Trophoblast cell (in vitro differentiated cells and primary cell): ENCODE results near the gene NUB1.

Experiments
- DNase-seq, 2 donors: peaks; one replicate each; pipeline ENCODE4 v3.0.0-alpha.2; 2016
- H2AFZ ChIP-seq: 2 replicates; pipeline ENCODE4 v1.6.1; 2013; ENCODE audit warnings: low read length, moderate library complexity, mild to moderate bottlenecking; ENCODE audit not compliant: insufficient read depth, poor library complexity
- H2AK5ac ChIP-seq: 2 replicates; pipeline ENCODE4 v1.6.1; 2013; ENCODE audit warnings: mild to moderate bottlenecking, low read length
- H2BK120ac ChIP-seq: 2 replicates; pipeline ENCODE4 v1.6.1; 2013; ENCODE audit warnings: low read length, mild to moderate bottlenecking, moderate library complexity; ENCODE audit not compliant: insufficient read depth, poor library complexity
- H2BK12ac ChIP-seq: 2 replicates; pipeline ENCODE4 v1.6.1; 2013; ENCODE audit warnings: mild to moderate bottlenecking, low read length, moderate library complexity
- H2BK5ac ChIP-seq: 2 replicates; pipeline ENCODE4 v1.6.1; 2013; ENCODE audit warnings: low read length, low read depth, moderate library complexity, mild to moderate bottlenecking; ENCODE audit not compliant: poor library complexity
- H3K14ac ChIP-seq: 2 replicates; pipeline ENCODE4 v1.6.1; 2013; ENCODE audit warnings: mild to moderate bottlenecking, low read length
- H3K18ac ChIP-seq: 2 replicates; pipeline ENCODE4 v1.6.1; 2013; ENCODE audit warnings: mild to moderate bottlenecking, low read length
- H3K23ac ChIP-seq: 2 replicates; pipeline ENCODE4 v1.6.1; 2013; ENCODE audit warnings: low read length
- H3K27ac ChIP-seq: 2 replicates; pipeline ENCODE4 v1.5.1; 2013; ENCODE audit warnings: low read depth, mild to moderate bottlenecking, inconsistent platforms, low read length, moderate library complexity
- H3K27me3 ChIP-seq: 2 replicates; pipeline ENCODE4 v1.6.1; 2013; ENCODE audit warnings: inconsistent platforms, mild to moderate bottlenecking, low read length, moderate library complexity; ENCODE audit not compliant: insufficient read depth
- H3K36me3 ChIP-seq, 2 experiments: 1 replicate in 1 of 2; 2 replicates in 1 of 2; pipeline ENCODE4 v1.6.1; 2013; ENCODE audit warnings: low read length in 2 of 2, mild to moderate bottlenecking in 2 of 2, moderate library complexity in 1 of 2; ENCODE audit not compliant: insufficient read depth in 2 of 2, control insufficient read depth in 1 of 2
- H3K4ac ChIP-seq: 2 replicates; pipeline ENCODE4 v1.6.1; 2013; ENCODE audit warnings: low read depth, mild to moderate bottlenecking, low read length, moderate library complexity
- H3K4me1 ChIP-seq, 2 experiments: 1 replicate in 1 of 2; 2 replicates in 1 of 2; pipeline ENCODE4 v1.6.1; 2013; ENCODE audit warnings: low read length in 2 of 2, mild to moderate bottlenecking in 2 of 2, moderate library complexity in 1 of 2; ENCODE audit not compliant: insufficient read depth in 2 of 2, control insufficient read depth in 1 of 2
- H3K4me2 ChIP-seq: 2 replicates; pipeline ENCODE4 v1.6.1; 2013; ENCODE audit warnings: inconsistent platforms, mild to moderate bottlenecking, low read length, moderate library complexity
- H3K4me3 ChIP-seq: 2 replicates; pipeline ENCODE4 v1.5.1; 2013; ENCODE audit warnings: mild to moderate bottlenecking, low read depth, low read length, inconsistent platforms
- H3K79me1 ChIP-seq: one replicate; pipeline ENCODE4 v1.6.1; 2013; ENCODE audit warnings: low read length
- H3K79me2 ChIP-seq: 2 replicates; pipeline ENCODE4 v1.6.1; 2013; ENCODE audit warnings: low read length, mild to moderate bottlenecking; ENCODE audit not compliant: control insufficient read depth, insufficient read depth, poor library complexity
- H3K9ac ChIP-seq: 2 replicates; pipeline ENCODE4 v1.6.1; 2013; ENCODE audit warnings: mild to moderate bottlenecking, low read length
- H3K9me3 ChIP-seq: 2 replicates; pipeline ENCODE4 v1.6.1; 2013; ENCODE audit warnings: low read depth, mild to moderate bottlenecking, control low read depth, inconsistent platforms, low read length; ENCODE audit not compliant: insufficient read depth
- H4K12ac ChIP-seq: 2 replicates; pipeline ENCODE4 v1.6.1; 2013; ENCODE audit warnings: low read depth, mild to moderate bottlenecking, low read length, moderate library complexity
- H4K8ac ChIP-seq: 2 replicates; pipeline ENCODE4 v1.6.1; 2013; ENCODE audit warnings: low read depth, mild to moderate bottlenecking, low read length, moderate library complexity
- H4K91ac ChIP-seq: one replicate; pipeline ENCODE4 v1.6.1; 2013; ENCODE audit warnings: low read depth, mild to moderate bottlenecking, low read length, moderate library complexity
- WGBS: extraction: QIAGEN DNeasy Blood & Tissue Kit; methylation state at CpG from one replicate; pipeline ENCODE4 v1.1.7; 2013; ENCODE audit warnings: missing lambda C conversion rate; ENCODE audit not compliant: insufficient read length, insufficient coverage; ENCODE audit errors: extremely low coverage; 5-methylcytosine and 5-hydroxymethylcytosine counted together

NUB1 gene

GRCh38 chr7:151319189-151319588 is 22.4 kb upstream of the NUB1 start:
- H3K79me1 ChIP-seq, result no peaks in the 10 kb centered on the region
- no peak overlapping the region for H3K18ac ChIP-seq
- H2AK5ac ChIP-seq, result no peak overlapping the region
- H3K4ac ChIP-seq, result no peak overlapping the region
- H3K4me3 ChIP-seq, result no peak overlapping the region
- H4K12ac ChIP-seq, result no peak overlapping the region
- no peak overlapping the region for H2BK120ac ChIP-seq
- no peak overlapping the region for H3K9ac ChIP-seq
- no peak overlapping the region for H4K8ac ChIP-seq
- no peaks in the 10 kb centered on the region for H3K79me2 ChIP-seq
- no peak overlapping the region for H4K91ac ChIP-seq
- H2AFZ ChIP-seq, result no peak overlapping the region
- no peak overlapping the region for H3K27ac ChIP-seq
- H2BK5ac ChIP-seq, result no peak overlapping the region
- no peak overlapping the region for H3K4me2 ChIP-seq
- H3K14ac ChIP-seq, result no peak overlapping the region
- no peaks in the 10 kb centered on the region for H3K4me1 ChIP-seq
- no peak overlapping the region for H3K23ac ChIP-seq
- H2BK12ac ChIP-seq, result no peak overlapping the region
- no peaks in the 10 kb centered on the region for H3K27me3 ChIP-seq
- H3K9me3 ChIP-seq, result peaks cover 26% of the 10 kb centered on the region
- DNase-seq, result no peak
- no peaks in the 10 kb centered on the region for H3K36me3 ChIP-seq
- no CpG with 5 or more reads among the region's 2 CpGs for WGBS

GRCh38 chr7:151320263-151320845 is 21.3 kb upstream of the NUB1 start:
- H3K36me3 ChIP-seq, result no peaks in the 10 kb centered on the region
- no peak overlapping the region for H3K14ac ChIP-seq
- peaks cover 26% of the 10 kb centered on the region for H3K9me3 ChIP-seq
- H3K23ac ChIP-seq, result no peak overlapping the region
- no peak overlapping the region for H2BK5ac ChIP-seq
- H2AFZ ChIP-seq, result no peak overlapping the region
- no peak overlapping the region for H2AK5ac ChIP-seq
- no peak overlapping the region for H4K12ac ChIP-seq
- H4K91ac ChIP-seq, result no peak overlapping the region
- no peaks in the 10 kb centered on the region for H3K4me1 ChIP-seq
- H3K79me1 ChIP-seq, result no peaks in the 10 kb centered on the region
- H3K27me3 ChIP-seq, result no peaks in the 10 kb centered on the region
- no peak overlapping the region for H2BK120ac ChIP-seq
- no peak overlapping the region for H2BK12ac ChIP-seq
- H3K4me2 ChIP-seq, result no peak overlapping the region
- no peak overlapping the region for H3K27ac ChIP-seq
- H3K18ac ChIP-seq, result no peak overlapping the region
- DNase-seq, result no peak
- no peak overlapping the region for H4K8ac ChIP-seq
- no peak overlapping the region for H3K9ac ChIP-seq
- H3K4me3 ChIP-seq, result no peak overlapping the region
- WGBS, result no CpG with 5 or more reads among the region's 5 CpGs
- H3K79me2 ChIP-seq, result no peaks in the 10 kb centered on the region
- no peak overlapping the region for H3K4ac ChIP-seq

- H2BK5ac ChIP-seq, result no peak overlapping the region
- H3K4me1 ChIP-seq, result no peaks in the 10 kb centered on the region
- no peak overlapping the region for H4K91ac ChIP-seq
- H3K14ac ChIP-seq, result no peak overlapping the region
- H2AFZ ChIP-seq, result no peak overlapping the region
- H4K12ac ChIP-seq, result no peak overlapping the region
- H2BK120ac ChIP-seq, result no peak overlapping the region
- no peak overlapping the region for H4K8ac ChIP-seq
- H3K79me1 ChIP-seq, result no peaks in the 10 kb centered on the region
- no peaks in the 10 kb centered on the region for H3K36me3 ChIP-seq
- no peak overlapping the region for H3K4ac ChIP-seq
- no peaks in the 10 kb centered on the region for H3K79me2 ChIP-seq
- WGBS, result no CpG with 5 or more reads among the region's 3 CpGs
- no peak overlapping the region for H3K9ac ChIP-seq
- no peak overlapping the region for H3K27ac ChIP-seq
- H3K18ac ChIP-seq, result no peak overlapping the region
- no peak overlapping the region for H3K23ac ChIP-seq
- H3K4me2 ChIP-seq, result no peak overlapping the region
- H2BK12ac ChIP-seq, result no peak overlapping the region
- H3K27me3 ChIP-seq, result no peaks in the 10 kb centered on the region
- H3K9me3 ChIP-seq, result peaks cover 26% of the 10 kb centered on the region
- DNase-seq, result no peak
- no peak overlapping the region for H2AK5ac ChIP-seq
- H3K4me3 ChIP-seq, result no peak overlapping the region
Measured at GRCh38 chr7:151321341-151321740, 20.3 kb upstream of the NUB1 start.

GRCh38 chr7:151322906-151323305 is 18.7 kb upstream of the NUB1 start:
- Histone ChIP-seq H3K9me3 (peaks cover 26% of the 10 kb centered on the region), H2AK5ac (no peak overlapping the region), H2BK120ac (no peak overlapping the region), H3K36me3 (no peaks in the 10 kb centered on the region), H3K27ac (no peak overlapping the region), H4K8ac (no peak overlapping the region), H3K27me3 (no peaks in the 10 kb centered on the region), H2BK5ac (no peak overlapping the region), H3K4me2 (no peak overlapping the region), H3K18ac (no peak overlapping the region), H3K79me1 (no peaks in the 10 kb centered on the region), H3K4me3 (no peak overlapping the region), H3K79me2 (no peaks in the 10 kb centered on the region), H4K12ac (no peak overlapping the region), H2AFZ (no peak overlapping the region), H3K9ac (no peak overlapping the region), H3K4ac (no peak overlapping the region), H3K4me1 (no peaks in the 10 kb centered on the region), H3K23ac (no peak overlapping the region), H4K91ac (no peak overlapping the region), H3K14ac (no peak overlapping the region), H2BK12ac (no peak overlapping the region)
- DNase-seq, result no peak
